Fibroblast of the aortic adventitia (primary cell): ENCODE results near the gene LMO3. TPM values are rescaled to one million over a fixed set of nuclear protein-coding genes. Genes with fewer than 3 reads are reported as not detected.

Experiments used
- DNase-seq: peaks from one replicate; pipeline ENCODE4 v3.0.0-alpha.2; 2010; ENCODE audit warnings: low read depth
- H3K4me3 ChIP-seq: 2 replicates; pipeline ENCODE4 v1.5.1; 2011; ENCODE audit warnings: low read depth, mild to moderate bottlenecking, control low read depth, low read length, moderate library complexity
- total RNA-seq: library from RNA; depleted of rRNA; stranded (reverse); fragments of >200 nt; gene quantifications from 2 replicates; pipeline ENCODE4 v1.2.3, GENCODE V29; 2012; ENCODE audit warnings: low replicate concordance
- TF ChIP-seq, protein P1 (sequence below): IDR thresholded peaks from 2 replicates; pipeline ENCODE4 v1.5.1; 2011; ENCODE audit warnings: mild to moderate bottlenecking, low read length, control low read depth, inconsistent platforms; ENCODE audit not compliant: insufficient read depth

LMO3 gene
- total RNA-seq, 1 donor, result 3.6 TPM

DNA sequence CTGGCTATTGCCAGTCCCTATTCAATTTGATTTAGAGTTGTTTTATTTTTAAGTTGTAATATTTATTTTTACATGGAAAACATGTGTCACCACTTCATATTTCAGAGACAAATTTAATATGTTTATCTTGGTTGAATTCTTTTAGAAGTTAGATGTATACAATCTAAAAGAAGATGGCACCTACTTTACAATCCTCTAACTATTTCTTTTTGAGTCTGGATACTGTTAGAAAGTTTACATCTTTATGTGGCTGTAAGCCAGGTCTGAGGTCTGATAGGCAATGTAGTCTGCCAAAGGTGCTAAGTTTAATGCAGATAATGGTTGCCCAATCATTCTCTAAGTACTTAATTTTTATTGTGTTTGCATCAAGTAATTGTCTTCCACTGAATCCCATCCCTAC is 7.2 kb upstream of the LMO3 start:
- DNase-seq, result peak; percentile 53
- no peak overlapping the region for H3K4me3 ChIP-seq
- TF ChIP-seq, protein P1, sequence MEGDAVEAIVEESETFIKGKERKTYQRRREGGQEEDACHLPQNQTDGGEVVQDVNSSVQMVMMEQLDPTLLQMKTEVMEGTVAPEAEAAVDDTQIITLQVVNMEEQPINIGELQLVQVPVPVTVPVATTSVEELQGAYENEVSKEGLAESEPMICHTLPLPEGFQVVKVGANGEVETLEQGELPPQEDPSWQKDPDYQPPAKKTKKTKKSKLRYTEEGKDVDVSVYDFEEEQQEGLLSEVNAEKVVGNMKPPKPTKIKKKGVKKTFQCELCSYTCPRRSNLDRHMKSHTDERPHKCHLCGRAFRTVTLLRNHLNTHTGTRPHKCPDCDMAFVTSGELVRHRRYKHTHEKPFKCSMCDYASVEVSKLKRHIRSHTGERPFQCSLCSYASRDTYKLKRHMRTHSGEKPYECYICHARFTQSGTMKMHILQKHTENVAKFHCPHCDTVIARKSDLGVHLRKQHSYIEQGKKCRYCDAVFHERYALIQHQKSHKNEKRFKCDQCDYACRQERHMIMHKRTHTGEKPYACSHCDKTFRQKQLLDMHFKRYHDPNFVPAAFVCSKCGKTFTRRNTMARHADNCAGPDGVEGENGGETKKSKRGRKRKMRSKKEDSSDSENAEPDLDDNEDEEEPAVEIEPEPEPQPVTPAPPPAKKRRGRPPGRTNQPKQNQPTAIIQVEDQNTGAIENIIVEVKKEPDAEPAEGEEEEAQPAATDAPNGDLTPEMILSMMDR, result no peak

DNA sequence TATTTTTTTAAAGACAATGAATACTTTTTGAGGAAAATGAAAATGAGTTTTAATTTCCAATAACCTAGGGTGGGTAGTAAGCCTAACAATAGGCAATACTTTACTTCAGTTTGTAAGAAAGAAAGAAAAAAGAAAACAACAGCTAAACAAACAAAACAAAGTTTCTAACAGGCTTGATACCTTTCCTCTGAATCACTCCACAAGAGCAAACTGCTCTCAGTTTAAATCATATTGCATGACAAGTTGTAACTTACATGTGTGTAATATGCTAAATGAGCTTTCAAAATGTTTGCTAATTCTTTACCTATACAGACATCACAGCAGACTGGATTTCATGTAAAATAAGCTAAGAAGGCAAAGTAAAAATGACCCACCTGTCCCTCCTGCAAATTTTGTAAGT is 6.7 kb upstream of the LMO3 start:
- TF ChIP-seq, protein P1, result no peak
- DNase-seq, result peak; percentile 42

DNA sequence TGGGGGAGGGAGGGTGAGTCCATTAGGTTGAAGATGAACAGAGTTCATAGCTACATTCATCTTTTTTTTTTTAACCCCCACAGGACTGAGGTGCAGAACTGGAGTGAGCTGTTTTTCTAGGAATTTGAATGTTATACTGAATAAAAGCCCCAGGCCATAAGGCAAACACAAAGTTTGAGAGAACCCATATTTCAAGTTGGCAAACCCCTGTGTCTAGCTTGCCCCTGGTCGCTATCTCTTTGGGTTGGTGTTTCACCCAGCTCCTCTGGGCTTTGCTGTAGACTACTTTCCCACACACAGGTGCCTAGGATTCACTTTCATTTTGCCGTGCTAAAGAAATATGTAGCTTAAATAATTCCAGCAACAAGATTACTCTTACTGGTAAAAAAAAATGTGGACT is 5.2 kb upstream of the LMO3 start:
- no peak overlapping the region for H3K4me3 ChIP-seq
- TF ChIP-seq, protein P1, result no peak
- no peak for DNase-seq

More for the DNA sequence above, 6.7 kb upstream of the LMO3 start:
- H3K4me3 ChIP-seq, result no peak overlapping the region

DNA sequence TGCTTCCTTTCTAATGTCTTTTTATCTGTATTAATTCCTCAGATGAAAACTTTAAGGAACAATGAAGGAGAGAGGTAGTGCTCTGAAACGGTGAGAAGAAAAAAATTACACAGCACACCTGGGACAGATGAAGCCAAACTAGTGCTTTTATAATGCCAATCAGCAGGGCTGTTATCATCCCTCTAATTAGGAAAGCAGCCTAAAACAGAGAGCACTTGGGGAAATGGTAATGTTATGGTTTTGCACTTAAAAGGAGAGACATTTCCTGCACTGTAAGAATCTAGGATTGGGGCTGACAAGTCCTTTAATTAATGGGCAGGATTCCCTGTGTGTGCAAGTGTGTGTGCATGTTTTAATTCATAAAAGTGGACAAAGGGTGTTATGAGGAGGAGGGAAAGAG is 4.8 kb upstream of the LMO3 start:
- no peak for DNase-seq
- TF ChIP-seq, protein P1, result no peak
- H3K4me3 ChIP-seq, result no peak overlapping the region

DNA sequence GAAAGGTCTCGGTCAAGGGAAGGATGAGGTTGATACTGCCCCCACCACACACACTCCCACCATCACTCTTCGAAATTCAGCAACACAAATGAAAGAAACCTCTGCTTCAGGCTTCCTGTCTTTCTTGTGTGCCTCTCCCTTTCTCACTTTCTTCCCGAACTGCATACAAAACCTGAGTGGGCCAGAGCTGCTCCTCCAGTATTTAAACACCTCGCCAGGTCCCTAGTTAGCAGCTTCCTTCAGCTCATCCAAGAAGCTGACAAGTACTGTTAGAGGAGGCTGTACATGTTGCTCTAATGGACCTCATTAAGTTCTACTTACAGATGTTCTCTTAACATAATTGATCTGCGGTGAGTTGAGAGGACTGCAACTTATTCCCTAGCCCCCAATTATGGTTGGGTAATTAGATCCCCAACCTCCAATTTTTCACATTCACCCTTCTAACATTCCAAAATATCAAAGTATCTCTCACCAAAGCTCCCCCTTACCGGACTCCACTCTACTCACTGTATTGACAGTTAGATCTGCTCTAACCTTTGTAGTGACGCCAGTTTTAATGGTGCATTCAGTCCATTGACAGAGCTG is 4.1 kb upstream of the LMO3 start:
- TF ChIP-seq, protein P1, result no peak
- H3K4me3 ChIP-seq, result no peak overlapping the region
- no peak for DNase-seq

DNA sequence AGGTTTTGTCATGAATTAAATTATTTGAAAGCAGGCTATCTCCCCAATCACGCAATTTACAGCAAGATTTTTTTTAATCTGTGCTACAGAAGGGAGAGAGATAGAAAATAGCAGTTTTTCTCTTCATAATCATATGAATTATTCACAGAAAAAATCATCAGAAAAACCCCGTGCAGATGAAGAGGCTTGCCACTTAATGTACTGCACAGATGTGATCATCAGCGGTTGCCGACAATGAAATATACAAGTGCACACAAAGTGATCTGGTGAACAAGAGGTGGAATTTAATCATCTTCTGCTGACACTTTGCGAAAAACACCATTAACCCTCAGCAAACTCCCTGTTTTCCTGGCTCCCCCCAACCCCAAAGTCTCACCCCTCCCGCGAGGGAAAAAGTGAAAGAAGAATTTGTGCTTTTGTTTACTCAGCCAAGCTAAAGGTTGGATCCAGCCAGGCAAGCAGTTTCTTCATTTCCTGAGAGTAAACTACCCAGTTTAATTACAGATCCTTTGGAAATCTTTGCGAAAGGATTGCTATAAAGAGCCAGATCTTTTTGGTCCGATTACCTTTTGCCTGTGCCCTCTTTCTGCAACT is 3.1 kb upstream of the LMO3 start:
- no peak for DNase-seq
- peak overlapping the region; percentile 15 for H3K4me3 ChIP-seq
- TF ChIP-seq, protein P1, result no peak
